ENCODE results near the gene HYPK.

Gene HYPK, protein sequence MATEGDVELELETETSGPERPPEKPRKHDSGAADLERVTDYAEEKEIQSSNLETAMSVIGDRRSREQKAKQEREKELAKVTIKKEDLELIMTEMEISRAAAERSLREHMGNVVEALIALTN
- total RNA-seq = 5.6 to 21.6 (median 18.1) reads per million in 4 donors

GRCh38 chr15:43800286-43801141 lies at the start of gene HYPK:
Gene HYPK (plus strand): TSS chr15:43800599. CDS start chr15:43800623, 24 bp downstream.
- DNase-seq = peak; percentile 83 to 93 (median 88)

DNA sequence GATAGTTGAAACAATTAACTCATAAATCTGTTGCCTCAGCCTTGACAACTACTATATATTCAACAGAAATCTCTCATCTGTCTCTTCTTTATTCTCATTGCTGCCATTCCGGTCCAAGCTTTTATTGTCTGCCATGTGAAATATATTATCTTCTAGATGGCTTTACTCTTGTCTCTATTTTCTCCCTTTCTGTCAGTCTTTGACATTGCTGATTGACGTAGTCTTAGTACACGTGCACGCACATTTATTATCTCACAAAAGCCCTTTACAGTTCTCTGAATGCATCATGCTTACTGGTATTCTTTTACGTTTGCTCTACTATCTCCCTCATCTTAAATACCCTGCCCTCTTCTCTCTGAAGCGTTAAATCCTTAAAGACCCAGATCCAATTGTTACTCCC lies 48.5 kb upstream of the HYPK start:
- DNase-seq = no peak

DNA sequence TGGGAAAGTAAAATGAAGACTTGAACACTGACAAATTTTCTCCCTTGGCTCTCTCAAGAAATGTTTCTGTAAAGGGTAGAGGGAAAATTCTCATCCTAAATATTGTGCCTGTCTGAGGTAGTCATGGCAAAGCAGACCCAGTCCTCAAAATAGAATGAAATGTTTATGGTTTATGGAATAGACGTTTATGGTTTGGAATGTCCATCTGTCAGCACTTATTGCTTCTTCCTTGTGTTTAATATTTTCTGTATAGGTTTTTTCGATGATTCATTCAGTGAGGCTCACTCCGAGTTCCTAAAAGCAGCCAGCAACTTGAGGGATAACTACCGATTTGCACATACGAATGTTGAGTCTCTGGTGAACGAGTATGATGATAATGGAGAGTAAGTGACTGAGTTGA lies 37.6 kb upstream of the HYPK start:
- DNase-seq = no peak

- no peak for DNase-seq
Observed at GRCh38 chr15:43763819-43764446, 36.5 kb upstream of the HYPK start.

DNA sequence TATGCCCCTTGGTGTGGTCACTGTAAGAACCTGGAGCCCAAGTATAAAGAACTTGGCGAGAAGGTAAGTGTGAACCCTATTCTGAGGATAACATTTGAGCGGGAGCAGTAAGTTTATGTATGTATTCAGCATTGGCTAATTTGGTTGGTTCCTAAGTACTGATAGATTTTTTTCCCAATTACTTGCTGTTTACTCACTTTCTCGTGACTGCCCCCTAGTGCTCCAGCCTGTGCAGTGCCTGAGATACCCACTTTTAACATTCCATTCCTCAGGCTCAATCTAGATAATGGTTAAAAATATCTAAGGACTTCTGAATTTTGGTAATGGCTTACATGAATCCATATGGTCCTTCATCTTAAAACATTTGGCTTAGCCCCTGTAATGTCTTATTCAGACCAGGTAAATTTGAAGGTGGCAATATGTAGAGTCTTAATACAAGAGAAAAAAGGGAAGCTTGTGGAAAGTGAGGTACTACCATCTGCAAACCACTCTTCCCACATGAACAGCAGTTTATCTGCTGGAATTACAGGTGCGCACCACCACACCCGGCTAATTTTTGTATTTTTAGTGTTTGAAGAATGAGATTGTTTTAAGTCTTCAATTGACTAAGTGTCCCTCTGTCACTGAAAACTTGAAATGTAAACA lies 30.7 kb upstream of the HYPK start:
- DNase-seq = peak in 4 of 5 donors; percentile 26 to 57 (median 48)

DNA sequence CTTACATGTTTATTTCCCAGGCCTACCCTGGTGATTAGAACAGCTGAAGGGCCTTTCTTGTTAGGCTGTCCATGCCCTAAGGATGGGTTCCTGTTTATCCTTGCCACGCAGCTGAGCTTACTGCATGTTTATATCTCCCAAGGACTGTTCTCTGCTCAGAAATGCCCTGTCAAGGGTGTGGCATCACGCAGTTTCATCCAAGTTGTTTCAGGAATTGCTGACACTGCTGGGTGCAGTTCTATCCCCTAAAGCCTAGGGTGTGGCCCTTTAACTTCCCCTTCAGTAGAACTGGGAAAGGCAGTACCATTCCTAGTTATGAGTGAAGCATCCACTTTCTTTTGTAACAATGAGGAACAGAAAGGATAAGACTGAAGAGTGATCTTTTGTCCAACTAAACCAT lies 28.6 kb upstream of the HYPK start:
- DNase-seq = no peak

DNA sequence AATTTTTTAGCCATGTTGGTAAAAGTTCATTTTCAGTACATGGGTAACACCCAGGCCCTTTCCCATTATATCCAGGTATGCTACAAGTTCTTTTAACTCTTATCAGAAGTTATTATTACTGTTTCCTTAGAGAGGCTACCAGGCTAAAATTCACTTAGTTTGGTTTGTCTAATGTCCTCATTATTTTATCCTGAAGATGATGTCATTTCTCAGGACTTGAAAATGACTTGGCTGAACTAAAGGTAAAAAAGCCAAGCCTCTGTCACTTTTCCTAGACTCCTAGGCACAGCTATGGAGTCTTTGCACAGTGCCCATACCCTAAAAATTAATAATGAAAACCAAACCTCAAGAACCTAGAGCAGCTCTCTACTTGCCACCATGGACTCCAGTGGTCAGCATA lies 27.8 kb upstream of the HYPK start:
- DNase-seq = no peak

DNA sequence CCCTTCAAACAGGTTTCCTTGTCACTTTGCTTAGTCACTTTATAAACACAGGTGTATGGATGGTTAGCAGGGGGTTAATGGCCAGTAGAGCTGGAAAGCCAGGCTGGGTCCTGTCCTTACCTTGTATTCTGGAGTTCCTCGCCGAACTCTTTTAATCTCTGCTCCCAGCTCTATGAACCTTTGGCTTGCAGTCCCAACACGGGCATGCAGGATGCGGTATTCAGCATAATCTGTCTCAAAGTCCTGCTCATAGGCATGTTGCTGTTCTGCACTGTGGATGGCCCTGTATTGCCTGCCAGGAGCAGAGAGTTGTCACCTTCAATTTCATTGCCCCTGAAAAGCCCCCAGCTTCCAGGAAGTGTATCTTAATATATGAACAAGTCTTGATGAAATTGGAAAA lies 26.3 kb upstream of the HYPK start:
- no peak for DNase-seq

- DNase-seq = no peak
Observed at GRCh38 chr15:43775411-43775965, 24.9 kb upstream of the HYPK start.

DNA sequence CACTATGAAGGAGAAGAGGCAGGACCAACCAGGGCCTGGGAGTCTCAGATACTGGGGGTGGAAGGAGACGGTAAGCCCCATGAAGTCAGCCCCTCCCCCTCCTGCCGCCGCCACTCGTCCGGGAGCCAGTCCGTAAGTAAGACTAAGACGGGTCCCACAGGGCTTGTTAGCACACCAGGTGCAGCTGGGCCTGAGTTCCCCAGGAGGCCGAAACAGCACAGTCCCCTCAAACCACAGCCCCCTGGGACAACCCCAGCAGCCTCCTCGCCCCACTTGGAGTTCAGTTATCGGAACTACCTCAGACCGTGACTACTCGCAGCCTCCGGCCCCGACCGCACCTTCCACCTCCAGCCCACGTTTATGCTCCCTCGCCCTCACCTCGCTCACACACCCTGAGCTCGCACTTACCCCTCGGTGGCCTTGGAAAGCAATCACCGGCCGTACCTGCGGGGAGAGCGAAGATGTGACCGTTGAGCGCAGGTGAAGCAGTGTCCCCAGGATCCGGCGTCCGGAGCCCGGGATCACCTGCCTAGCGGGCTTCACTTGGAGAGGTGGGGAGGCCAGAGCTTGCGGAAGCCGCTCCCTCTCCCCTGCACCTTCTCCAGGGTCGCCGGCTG lies 24.2 kb upstream of the HYPK start:
- no peak for DNase-seq

- DNase-seq = peak; percentile 65 to 74 (median 72)
Observed at GRCh38 chr15:43776718-43777266, 23.6 kb upstream of the HYPK start, which contains the start of gene ELL3. Gene ELL3 (minus strand): TSS chr15:43776966. CDS start chr15:43776901, 65 bp downstream.

GRCh38 chr15:43777267-43777914 lies 23.0 kb upstream of the HYPK start:
- DNase-seq = peak; percentile 70 to 82 (median 76)

- DNase-seq = no peak
Observed at GRCh38 chr15:43779016-43779415, 21.4 kb upstream of the HYPK start.

DNA sequence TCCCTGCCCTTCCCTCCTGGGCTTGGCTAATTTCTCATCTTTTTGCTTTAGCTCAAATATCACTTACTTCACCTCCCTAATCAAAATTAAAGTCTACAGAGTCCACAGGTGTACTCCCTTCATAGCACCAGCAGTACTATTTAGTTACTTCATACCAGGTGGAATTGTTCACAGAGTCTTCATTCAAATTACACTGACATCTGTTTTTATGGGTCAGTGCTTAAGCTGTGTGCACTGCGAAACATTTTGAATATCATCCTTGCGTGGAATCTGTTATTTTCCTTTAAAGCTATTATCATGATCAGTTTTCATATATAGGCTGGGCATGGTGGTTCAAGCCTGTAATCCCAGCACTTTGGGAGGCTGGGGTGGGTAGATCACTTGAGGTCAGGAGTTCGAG lies 11.0 kb upstream of the HYPK start:
- no peak for DNase-seq

- DNase-seq = peak; percentile 99 to 100 (median 99)
Observed at GRCh38 chr15:43791993-43792760, 8.2 kb upstream of the HYPK start, which contains the start of gene SERF2. Gene SERF2 (plus strand): TSS chr15:43792320. CDS start chr15:43792377, 57 bp downstream.

DNA sequence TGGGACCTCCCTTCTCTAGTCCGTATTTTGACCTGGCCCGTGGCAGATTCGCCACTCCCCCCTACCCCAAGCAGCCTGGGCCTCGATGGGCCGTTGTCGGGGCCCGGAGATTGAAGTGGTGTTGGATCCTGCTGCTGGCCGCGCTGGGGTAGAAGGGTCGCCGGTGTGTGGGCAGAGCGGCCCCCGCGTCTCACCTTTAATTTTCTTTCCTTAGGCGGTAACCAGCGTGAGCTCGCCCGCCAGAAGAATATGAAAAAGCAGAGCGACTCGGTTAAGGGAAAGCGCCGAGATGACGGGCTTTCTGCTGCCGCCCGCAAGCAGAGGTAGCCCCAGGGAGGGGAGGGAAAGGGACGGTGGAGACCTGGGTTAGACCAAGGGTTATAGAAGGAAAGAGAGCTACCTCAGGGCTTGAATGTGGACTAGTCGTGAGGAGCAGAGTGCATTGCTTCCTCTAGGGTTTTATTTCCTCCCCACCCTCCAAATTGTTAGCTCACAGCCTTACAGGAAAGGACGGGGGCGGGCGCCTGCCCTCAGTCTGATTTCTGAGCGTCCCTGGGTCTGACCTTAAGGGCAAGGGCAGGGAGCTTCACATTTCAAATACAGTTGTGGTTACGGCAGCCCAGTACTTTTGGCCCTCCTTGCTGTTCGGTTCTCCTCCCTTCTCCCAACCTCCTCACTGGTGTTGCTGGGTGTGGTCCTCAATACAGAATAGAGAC lies 7.5 kb upstream of the HYPK start:
- DNase-seq = peak in 1 of 5 donors; percentile 38

DNA sequence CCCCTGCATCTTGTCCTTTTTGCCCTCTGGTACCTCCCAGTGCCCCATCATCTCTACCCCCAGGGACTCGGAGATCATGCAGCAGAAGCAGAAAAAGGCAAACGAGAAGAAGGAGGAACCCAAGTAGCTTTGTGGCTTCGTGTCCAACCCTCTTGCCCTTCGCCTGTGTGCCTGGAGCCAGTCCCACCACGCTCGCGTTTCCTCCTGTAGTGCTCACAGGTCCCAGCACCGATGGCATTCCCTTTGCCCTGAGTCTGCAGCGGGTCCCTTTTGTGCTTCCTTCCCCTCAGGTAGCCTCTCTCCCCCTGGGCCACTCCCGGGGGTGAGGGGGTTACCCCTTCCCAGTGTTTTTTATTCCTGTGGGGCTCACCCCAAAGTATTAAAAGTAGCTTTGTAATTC lies 6.8 kb upstream of the HYPK start:
- DNase-seq = no peak

GRCh38 chr15:43794269-43795037 lies 5.9 kb upstream of the HYPK start:
- no peak for DNase-seq

DNA sequence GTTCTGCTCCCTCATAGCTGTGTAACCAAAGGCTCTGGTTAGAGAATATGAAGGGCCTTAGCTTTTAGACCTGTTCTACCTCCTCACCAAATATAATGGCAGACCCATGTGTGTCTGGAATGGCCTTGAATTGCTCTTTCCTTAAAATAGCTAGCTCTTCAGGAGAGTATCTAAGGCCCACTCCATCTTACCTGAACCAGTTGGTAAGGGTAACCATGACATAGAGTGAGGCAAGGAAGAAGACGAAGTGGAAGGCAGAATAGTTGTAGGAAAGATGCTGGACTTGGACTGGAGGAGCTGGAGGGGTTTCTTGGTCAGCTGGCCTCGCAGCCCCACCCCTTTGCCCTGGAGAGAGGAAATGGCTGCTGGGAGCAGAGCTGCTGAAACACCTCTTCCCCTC lies 5.2 kb upstream of the HYPK start:
- no peak for DNase-seq
